B cell (primary cell): Measurements from ENCODE around the gene KCNN1. TPM values are rescaled to one million over a fixed set of nuclear protein-coding genes. Genes with fewer than 3 reads are reported as not detected.

ENCODE experiments used
- ATAC-seq: fragments of 200-7000 bp; cut with Tn5 transposase; one replicate; pipeline ENCODE4 v1.10.0; 2021; ENCODE audit warnings: low read depth, mild to moderate bottlenecking, moderate number of reproducible peaks, moderate library complexity
- CTCF ChIA-PET: fragments of 350-600 bp; sonication (Branson Sonifier 250); formaldehyde crosslinking; loops from one replicate; lab custom pipeline; 2021; ENCODE audit warnings: antibody characterized with exemption, inconsistent platforms; lab: Charles Lee
- POLR2A ChIA-PET: fragments of 350-600 bp; sonication (Branson Sonifier 250); formaldehyde crosslinking; loops from one replicate; lab custom pipeline; 2021; ENCODE audit warnings: antibody characterized with exemption; lab: Charles Lee
- DNase-seq: peaks from one replicate; pipeline ENCODE4 v3.0.0; 2013
- H2AFZ ChIP-seq: 2 replicates; pipeline ENCODE4 v1.6.1; 2012; ENCODE audit warnings: mild to moderate bottlenecking, low read depth, low read length; ENCODE audit not compliant: insufficient read depth, poor library complexity, severe bottlenecking
- H3K27ac ChIP-seq, 2 donors: 1 replicate in 1 of 2; 2 replicates in 1 of 2; pipeline ENCODE4 v1.5.1; 2012 to 2013; ENCODE audit warnings: low read length in 2 of 2, mild to moderate bottlenecking in 2 of 2, moderate library complexity in 1 of 2
- H3K27me3 ChIP-seq, 4 experiments: fragments of 200-600 bp in 1 of 4; sonication (generic) in 1 of 4; replicated peaks in 1 of 4; 1 replicate in 2 of 4; 2 replicates in 2 of 4; pipeline versions ENCODE4 v1.6.1 to v1.7.0; 2013 to 2016; ENCODE audit warnings: low read length in 3 of 4, mild to moderate bottlenecking in 2 of 4, mixed read lengths in 1 of 4, moderate library complexity in 1 of 4; ENCODE audit not compliant: insufficient read depth in 4 of 4, control insufficient read depth in 3 of 4; ENCODE audit errors: control extremely low read depth in 1 of 4
- H3K36me3 ChIP-seq, 2 experiments: replicated peaks in 1 of 2; 1 replicate in 1 of 2; 2 replicates in 1 of 2; pipeline versions ENCODE4 v1.6.1 to v1.7.1; 2013; ENCODE audit warnings: low read length in 1 of 2; ENCODE audit not compliant: insufficient read depth in 2 of 2, control insufficient read depth in 1 of 2; ENCODE audit errors: control extremely low read depth in 1 of 2, extremely low read depth in 1 of 2
- H3K4me1 ChIP-seq, 2 donors: fragments of 200-600 bp in 1 of 2; sonication (generic) in 1 of 2; 1 replicate in 1 of 2; 2 replicates in 1 of 2; pipeline versions ENCODE4 v1.5.1 to v1.6.1; 2013 to 2017; ENCODE audit warnings: low read length in 2 of 2; ENCODE audit not compliant: control insufficient read depth in 2 of 2, insufficient read depth in 2 of 2
- H3K4me2 ChIP-seq: replicated peaks from 2 replicates; pipeline ENCODE3; 2012; ENCODE audit warnings: mild to moderate bottlenecking, low read depth, low read length; ENCODE audit not compliant: poor library complexity, severe bottlenecking
- H3K4me3 ChIP-seq, 5 experiments: fragments of 200-600 bp in 1 of 5; sonication (generic) in 1 of 5; 1 replicate in 3 of 5; 2 replicates in 2 of 5; pipeline versions ENCODE4 v1.5.1 to v1.7.0; 2011 to 2016; ENCODE audit warnings: low read length in 4 of 5, mild to moderate bottlenecking in 4 of 5, low read depth in 2 of 5, control low read depth in 1 of 5, moderate library complexity in 1 of 5; ENCODE audit not compliant: insufficient read depth in 1 of 5; ENCODE audit errors: control extremely low read depth in 1 of 5, extremely low read depth in 1 of 5
- H3K79me2 ChIP-seq: fragments of 200-600 bp; sonication (generic); one replicate; pipeline ENCODE4 v1.6.0; 2016; ENCODE audit warnings: low read length; ENCODE audit not compliant: control insufficient read depth, insufficient read depth
- H3K9ac ChIP-seq: fragments of 200-600 bp; sonication (generic); 2 replicates; pipeline ENCODE4 v1.6.1; 2017; ENCODE audit warnings: mild to moderate bottlenecking, low read length, moderate library complexity
- H3K9me3 ChIP-seq, 3 donors: one replicate each; pipeline versions ENCODE4 v1.6.1 to v1.7.1; 2013; ENCODE audit warnings: low read length in 2 of 3; ENCODE audit not compliant: control insufficient read depth in 2 of 3, insufficient read depth in 1 of 3; ENCODE audit errors: control extremely low read depth in 1 of 3
- H4K20me1 ChIP-seq: 2 replicates; pipeline ENCODE4 v1.6.0; 2012; ENCODE audit warnings: mild to moderate bottlenecking, low read length; ENCODE audit not compliant: insufficient read depth, control insufficient read depth, poor library complexity, severe bottlenecking
- H3K27ac Mint-ChIP-seq: one replicate; pipeline ENCODE4 v1.8.0; 2021; ENCODE audit warnings: mixed read lengths
- H3K27me3 Mint-ChIP-seq: one replicate; pipeline ENCODE4 v1.8.0; 2021; ENCODE audit warnings: mixed read lengths
- H3K4me1 Mint-ChIP-seq: one replicate; pipeline ENCODE4 v1.8.0; 2021; ENCODE audit warnings: mixed read lengths
- H3K4me3 Mint-ChIP-seq: one replicate; pipeline ENCODE4 v1.8.0; 2021; ENCODE audit warnings: mixed read lengths
- H3K9me3 Mint-ChIP-seq: one replicate; pipeline ENCODE4 v1.8.0; 2022; ENCODE audit warnings: mixed read lengths; ENCODE audit not compliant: insufficient read depth
- EZH2 ChIP-seq: IDR thresholded peaks from 2 replicates; pipeline ENCODE4 v1.6.1; 2012; ENCODE audit warnings: borderline replicate concordance, low read depth, mild to moderate bottlenecking, moderate library complexity, low read length; ENCODE audit not compliant: insufficient read depth, poor library complexity, severe bottlenecking
- WGBS: methylation state at CpG from one replicate; pipeline ENCODE4 v1.1.5; 2013; ENCODE audit warnings: missing lambda C conversion rate; ENCODE audit not compliant: insufficient coverage; 5-methylcytosine and 5-hydroxymethylcytosine counted together
- intact Hi-C: fragments of 100-400 bp; cut with micrococcal nuclease; formaldehyde crosslinking; loops from one replicate; pipeline ENCODE4 v1.10.0; 2022
- polyA plus RNA-seq: library from polyadenylated mRNA; depleted of rRNA; stranded (reverse); fragments of >200 nt; gene quantifications from 2 replicates; pipeline ENCODE4 v1.2.3, GENCODE V29; 2012
- total RNA-seq, 2 donors: library from RNA; stranded (reverse); fragments of 120-200 nt in 1 of 2; gene quantifications; 1 replicate in 1 of 2; 2 replicates in 1 of 2; pipeline versions ENCODE4 v1.2.3 to v1.2.4, GENCODE V29; 2013 to 2022
- TF ChIP-seq, protein P1 (sequence below): fragments of 200-600 bp; IDR thresholded peaks from one replicate; pipeline ENCODE4 v1.8.0; 2022; ENCODE audit warnings: antibody characterized with exemption, mild to moderate bottlenecking

KCNN1 gene
- total and polyA plus RNA-seq, 2 donors (not counting 1 experiment from before 2014, with no cell fraction given): 0.04 TPM; not detected in 1

DNA sequence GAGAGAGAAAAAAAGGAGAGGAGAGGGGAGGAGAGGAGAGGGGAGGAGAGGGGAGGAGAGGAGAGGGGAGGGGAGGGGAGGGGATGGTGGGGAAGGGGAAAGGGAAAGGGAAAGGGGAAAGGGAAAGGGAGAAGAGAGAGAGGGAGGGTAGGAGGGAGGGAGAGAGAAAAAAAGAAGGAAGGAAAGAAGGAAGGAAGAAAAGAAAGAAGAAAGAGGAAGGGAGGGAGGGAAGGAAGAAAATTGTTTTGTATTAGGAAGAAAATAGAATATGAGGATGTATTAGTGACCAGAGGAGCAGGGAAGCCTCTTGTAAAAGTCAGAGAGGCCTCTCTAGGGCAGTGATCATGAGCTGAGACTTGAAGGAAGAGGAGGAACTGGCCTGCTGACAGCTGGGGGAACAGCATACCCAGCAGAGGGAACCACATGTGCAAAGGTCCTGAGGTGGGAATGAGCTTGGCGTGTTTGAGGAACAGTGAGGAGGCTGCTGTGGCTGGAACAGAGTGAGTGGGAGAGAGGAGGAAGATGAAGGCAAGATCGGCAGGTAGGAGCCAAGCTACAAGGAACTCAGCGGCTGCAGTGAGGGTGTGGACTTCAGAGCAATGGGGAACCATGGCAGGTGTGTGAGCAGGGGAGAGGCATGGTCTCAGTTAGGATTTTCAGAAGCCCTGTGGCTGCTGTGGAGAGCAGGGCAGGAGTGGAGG is 9.6 kb upstream of the KCNN1 start:
- 88% methylated on average over 3 of the region's 3 CpGs for WGBS
- Histone ChIP-seq H3K27ac (no peak overlapping the region), H3K4me3 (no peak overlapping the region), H3K9me3 (peaks cover 0 to 10% (median 0%) of the 10 kb centered on the region in 3 donors), H3K79me2 (no peaks in the 10 kb centered on the region), H3K27me3 (peaks cover 0 to 44% (median 21%) of the 10 kb centered on the region in 4 experiments), H4K20me1 (peaks cover 9% of the 10 kb centered on the region), H2AFZ (no peak overlapping the region), H3K9ac (no peak overlapping the region), H3K36me3 (no peaks in the 10 kb centered on the region), H3K4me2 (no peak overlapping the region), H3K4me1 (peaks cover 11 to 15% of the 10 kb centered on the region in 2 donors)
- ATAC-seq (no peak), DNase-seq (no peak)
- intact Hi-C loops: no loop called here
- Mint-ChIP-seq H3K4me3 (no peak overlapping the region), H3K27ac (no peak overlapping the region), H3K27me3 (peaks cover 31% of the 10 kb centered on the region), H3K4me1 (peaks cover 8% of the 10 kb centered on the region), H3K9me3 (no peaks in the 10 kb centered on the region)
- TF ChIP-seq, protein P1, sequence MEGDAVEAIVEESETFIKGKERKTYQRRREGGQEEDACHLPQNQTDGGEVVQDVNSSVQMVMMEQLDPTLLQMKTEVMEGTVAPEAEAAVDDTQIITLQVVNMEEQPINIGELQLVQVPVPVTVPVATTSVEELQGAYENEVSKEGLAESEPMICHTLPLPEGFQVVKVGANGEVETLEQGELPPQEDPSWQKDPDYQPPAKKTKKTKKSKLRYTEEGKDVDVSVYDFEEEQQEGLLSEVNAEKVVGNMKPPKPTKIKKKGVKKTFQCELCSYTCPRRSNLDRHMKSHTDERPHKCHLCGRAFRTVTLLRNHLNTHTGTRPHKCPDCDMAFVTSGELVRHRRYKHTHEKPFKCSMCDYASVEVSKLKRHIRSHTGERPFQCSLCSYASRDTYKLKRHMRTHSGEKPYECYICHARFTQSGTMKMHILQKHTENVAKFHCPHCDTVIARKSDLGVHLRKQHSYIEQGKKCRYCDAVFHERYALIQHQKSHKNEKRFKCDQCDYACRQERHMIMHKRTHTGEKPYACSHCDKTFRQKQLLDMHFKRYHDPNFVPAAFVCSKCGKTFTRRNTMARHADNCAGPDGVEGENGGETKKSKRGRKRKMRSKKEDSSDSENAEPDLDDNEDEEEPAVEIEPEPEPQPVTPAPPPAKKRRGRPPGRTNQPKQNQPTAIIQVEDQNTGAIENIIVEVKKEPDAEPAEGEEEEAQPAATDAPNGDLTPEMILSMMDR: no peak
- no peak for TF ChIP-seq EZH2
- CTCF ChIA-PET: interaction anchor here (1.1 to 2.0 kb wide), 3 partner anchors 19 to 38 kb away, joined by 3 to 9 read pairs (median 4); partner anchors contain the start of gene CCDC124
- POLR2A ChIA-PET: no interaction called here

DNA sequence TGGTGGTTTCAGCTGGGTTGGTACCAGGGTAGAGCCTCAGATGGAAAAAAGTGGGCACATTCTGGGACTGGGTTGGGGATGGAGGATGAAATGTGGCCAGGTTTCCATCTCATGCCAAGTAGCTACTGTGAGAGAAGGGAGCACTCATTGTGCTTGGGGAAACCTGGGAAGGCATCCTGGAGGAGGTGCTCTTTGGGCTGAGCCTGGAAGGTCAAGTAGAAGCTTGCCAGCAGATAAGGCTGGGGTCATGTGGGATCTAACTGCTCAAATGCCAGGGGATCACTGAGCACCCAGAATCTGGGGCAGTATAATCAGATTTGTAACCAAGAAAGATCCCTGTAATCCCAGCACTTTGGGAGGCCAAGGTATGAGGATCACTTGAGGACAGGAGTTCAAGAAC is 9.0 kb upstream of the KCNN1 start:
- TF ChIP-seq, protein P1: no peak
- no peak for TF ChIP-seq EZH2
- H3K9ac ChIP-seq: no peak overlapping the region
- H3K27me3 ChIP-seq: peaks cover 0 to 38% (median 16%) of the 10 kb centered on the region in 4 experiments
- Mint-ChIP-seq H3K4me3 (no peak overlapping the region), H3K4me1 (peaks cover 4% of the 10 kb centered on the region), H3K27ac (no peak overlapping the region), H3K9me3 (no peaks in the 10 kb centered on the region), H3K27me3 (peaks cover 33% of the 10 kb centered on the region)
- peaks cover 0 to 5% (median 0%) of the 10 kb centered on the region in 3 donors for H3K9me3 ChIP-seq
- ATAC-seq (no peak), DNase-seq (no peak)
- intact Hi-C loops: no loop called here
- peaks cover 5 to 9% of the 10 kb centered on the region in 2 donors for H3K4me1 ChIP-seq
- ChIA-PET CTCF (interaction anchor here (0.7 to 2.0 kb wide), 5 partner anchors 19 to 637 kb away, joined by 3 to 9 read pairs (median 4); partner anchors contain the start of gene CCDC124), POLR2A (interaction anchor here (0.6 kb wide), 1 partner anchor 39 kb away, joined by 3 read pairs; no protein-coding TSS in a partner anchor)
- H3K4me3 ChIP-seq: no peak overlapping the region
- H3K4me2 ChIP-seq: no peak overlapping the region
- H3K36me3 ChIP-seq: no peaks in the 10 kb centered on the region
- no peaks in the 10 kb centered on the region for H3K79me2 ChIP-seq
- no peak overlapping the region for H3K27ac ChIP-seq
- peaks cover 3% of the 10 kb centered on the region for H4K20me1 ChIP-seq
- H2AFZ ChIP-seq: no peak overlapping the region
